NCI-H128 (cell line): ENCODE measurements around the gene LRRTM4.
"Not testable (repeated sequence)": the region's sequence is repeated elsewhere in the genome, so short reads cannot be mapped to it uniquely, and the experiment has no call there.

Source experiments
- DNase-seq: peaks from one replicate; lab custom pipeline; 2025; ENCODE audit not compliant: unreplicated experiment; lab: John Stamatoyannopoulos, UW

Gene LRRTM4

GRCh38 chr2:77179297-77179696 is 342.9 kb downstream of the LRRTM4 start:
- DNase-seq = no peak

GRCh38 chr2:77175266-77175780 is 346.9 kb downstream of the LRRTM4 start:
- DNase-seq = not testable (repeated sequence)

- DNase-seq = no peak
These were observed 352.8 kb downstream of the LRRTM4 start for GRCh38 chr2:77169426-77169825.

GRCh38 chr2:77164021-77164420 is 358.2 kb downstream of the LRRTM4 start:
- DNase-seq = not testable (repeated sequence)

GRCh38 chr2:77161009-77161408 is 361.2 kb downstream of the LRRTM4 start:
- DNase-seq = no peak

- DNase-seq = no peak
These were observed 365.6 kb downstream of the LRRTM4 start for GRCh38 chr2:77156599-77156998.

- DNase-seq = no peak
These were observed 366.7 kb downstream of the LRRTM4 start for GRCh38 chr2:77155511-77155910.

- no peak for DNase-seq
These were observed 372.6 kb downstream of the LRRTM4 start for GRCh38 chr2:77149565-77149964.

GRCh38 chr2:77147153-77147552 is 375.0 kb downstream of the LRRTM4 start:
- no peak for DNase-seq

- DNase-seq = no peak
These were observed 377.4 kb downstream of the LRRTM4 start for GRCh38 chr2:77144772-77145171.

- no peak for DNase-seq
These were observed 380.0 kb downstream of the LRRTM4 start for GRCh38 chr2:77142141-77142540.

- not testable (repeated sequence) for DNase-seq
These were observed 393.7 kb downstream of the LRRTM4 start for GRCh38 chr2:77128479-77128878.

- DNase-seq = no peak
These were observed 394.8 kb downstream of the LRRTM4 start for GRCh38 chr2:77127345-77127744.

- DNase-seq = no peak
These were observed 400.7 kb downstream of the LRRTM4 start for GRCh38 chr2:77121518-77121917.

GRCh38 chr2:77119333-77119732 is 402.8 kb downstream of the LRRTM4 start:
- DNase-seq = no peak

GRCh38 chr2:77108915-77109314 is 413.3 kb downstream of the LRRTM4 start:
- no peak for DNase-seq

- no peak for DNase-seq
These were observed 417.2 kb downstream of the LRRTM4 start for GRCh38 chr2:77105008-77105407.

GRCh38 chr2:77104554-77104953 is 417.6 kb downstream of the LRRTM4 start:
- no peak for DNase-seq

- no peak for DNase-seq
These were observed 419.2 kb downstream of the LRRTM4 start for GRCh38 chr2:77102927-77103326.

GRCh38 chr2:77101796-77102452 is 420.3 kb downstream of the LRRTM4 start:
- no peak for DNase-seq

- no peak for DNase-seq
These were observed 422.2 kb downstream of the LRRTM4 start for GRCh38 chr2:77099961-77100360.

- not testable (repeated sequence) for DNase-seq
These were observed 426.7 kb downstream of the LRRTM4 start for GRCh38 chr2:77095525-77095924.

- DNase-seq = no peak
These were observed 427.1 kb downstream of the LRRTM4 start for GRCh38 chr2:77095096-77095495.
